DOHH2 (cell line): ENCODE results near the gene HS3ST5.

Source experiments
- H3F3A ChIP-seq: fragments of 200-600 bp; sonication (generic), shearing (Covaris generic); 2 replicates; pipeline ENCODE4 v1.6.0; 2016; ENCODE audit warnings: antibody characterized with exemption, mild to moderate bottlenecking; ENCODE audit not compliant: control insufficient read depth, insufficient read depth
- H3K27ac ChIP-seq: fragments of 200-600 bp; sonication (generic); 2 replicates; pipeline ENCODE4 v1.5.1; 2014; ENCODE audit warnings: low read depth, mild to moderate bottlenecking, low read length, moderate library complexity
- H3K27me3 ChIP-seq: fragments of 200-600 bp; sonication (generic); 2 replicates; pipeline ENCODE4 v1.6.1; 2014; ENCODE audit warnings: mild to moderate bottlenecking, low read length, mixed read lengths; ENCODE audit not compliant: control insufficient read depth
- H3K36me3 ChIP-seq: fragments of 200-600 bp; sonication (generic); 2 replicates; pipeline ENCODE4 v1.6.1; 2014; ENCODE audit warnings: mild to moderate bottlenecking, low read length, moderate library complexity, mixed read lengths; ENCODE audit not compliant: control insufficient read depth
- H3K4me1 ChIP-seq: fragments of 200-600 bp; sonication (generic); 2 replicates; pipeline ENCODE4 v1.6.1; 2014; ENCODE audit warnings: mild to moderate bottlenecking, low read length, mixed read lengths; ENCODE audit not compliant: control insufficient read depth
- H3K4me2 ChIP-seq: fragments of 200-600 bp; sonication (generic); 2 replicates; pipeline ENCODE4 v1.6.0; 2014; ENCODE audit warnings: mild to moderate bottlenecking, low read length, moderate library complexity
- H3K4me3 ChIP-seq: fragments of 200-600 bp; sonication (generic); 2 replicates; pipeline ENCODE4 v1.5.1; 2014; ENCODE audit warnings: mild to moderate bottlenecking, low read length, mixed read lengths
- H3K79me2 ChIP-seq: fragments of 200-600 bp; sonication (generic); 2 replicates; pipeline ENCODE4 v1.6.1; 2014; ENCODE audit warnings: mild to moderate bottlenecking, low read length, mixed read lengths; ENCODE audit not compliant: control insufficient read depth
- H3K9me2 ChIP-seq: fragments of 200-600 bp; sonication (generic); replicated peaks from 2 replicates; pipeline ENCODE4 v1.6.1; 2014; ENCODE audit warnings: mild to moderate bottlenecking, low read length, mixed read lengths; ENCODE audit not compliant: control insufficient read depth
- H3K9me3 ChIP-seq: fragments of 200-600 bp; sonication (generic); 2 replicates; pipeline ENCODE4 v1.6.1; 2014; ENCODE audit warnings: antibody characterized with exemption, low read length, mixed read lengths; ENCODE audit not compliant: control insufficient read depth, insufficient read depth
- H4K20me1 ChIP-seq: fragments of 200-600 bp; sonication (generic); 2 replicates; pipeline ENCODE4 v1.6.0; 2014; ENCODE audit warnings: low read depth, mild to moderate bottlenecking, antibody characterized with exemption, low read length, moderate library complexity; ENCODE audit not compliant: control insufficient read depth, insufficient read depth
- EZH2phosphoT487 ChIP-seq: fragments of 200-600 bp; sonication (generic); IDR thresholded peaks from 2 replicates; pipeline ENCODE4 v1.6.1; 2017; ENCODE audit warnings: borderline replicate concordance, mild to moderate bottlenecking, antibody characterized with exemption, low read length, moderate library complexity, mixed read lengths
- TF ChIP-seq, protein P1 (sequence below): fragments of 200-600 bp; sonication (generic); IDR thresholded peaks from one replicate; pipeline ENCODE4 v1.5.1; 2014; ENCODE audit warnings: antibody characterized with exemption, mild to moderate bottlenecking, low read depth, low read length; ENCODE audit not compliant: poor library complexity, severe bottlenecking

Gene HS3ST5

GRCh38 chr6:114355300-114355699 is 12.5 kb upstream of the HS3ST5 start:
- H3K27ac ChIP-seq: no peak overlapping the region
- H3F3A ChIP-seq: no peaks in the 10 kb centered on the region
- no peak for TF ChIP-seq EZH2phosphoT487
- TF ChIP-seq, protein P1, sequence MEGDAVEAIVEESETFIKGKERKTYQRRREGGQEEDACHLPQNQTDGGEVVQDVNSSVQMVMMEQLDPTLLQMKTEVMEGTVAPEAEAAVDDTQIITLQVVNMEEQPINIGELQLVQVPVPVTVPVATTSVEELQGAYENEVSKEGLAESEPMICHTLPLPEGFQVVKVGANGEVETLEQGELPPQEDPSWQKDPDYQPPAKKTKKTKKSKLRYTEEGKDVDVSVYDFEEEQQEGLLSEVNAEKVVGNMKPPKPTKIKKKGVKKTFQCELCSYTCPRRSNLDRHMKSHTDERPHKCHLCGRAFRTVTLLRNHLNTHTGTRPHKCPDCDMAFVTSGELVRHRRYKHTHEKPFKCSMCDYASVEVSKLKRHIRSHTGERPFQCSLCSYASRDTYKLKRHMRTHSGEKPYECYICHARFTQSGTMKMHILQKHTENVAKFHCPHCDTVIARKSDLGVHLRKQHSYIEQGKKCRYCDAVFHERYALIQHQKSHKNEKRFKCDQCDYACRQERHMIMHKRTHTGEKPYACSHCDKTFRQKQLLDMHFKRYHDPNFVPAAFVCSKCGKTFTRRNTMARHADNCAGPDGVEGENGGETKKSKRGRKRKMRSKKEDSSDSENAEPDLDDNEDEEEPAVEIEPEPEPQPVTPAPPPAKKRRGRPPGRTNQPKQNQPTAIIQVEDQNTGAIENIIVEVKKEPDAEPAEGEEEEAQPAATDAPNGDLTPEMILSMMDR: no peak
- H4K20me1 ChIP-seq: no peaks in the 10 kb centered on the region
- H3K27me3 ChIP-seq: no peaks in the 10 kb centered on the region
- no peaks in the 10 kb centered on the region for H3K9me3 ChIP-seq
- H3K36me3 ChIP-seq: no peaks in the 10 kb centered on the region
- H3K4me1 ChIP-seq: no peaks in the 10 kb centered on the region
- H3K9me2 ChIP-seq: no peaks in the 10 kb centered on the region
- no peak overlapping the region for H3K4me3 ChIP-seq
- no peak overlapping the region for H3K4me2 ChIP-seq
- H3K79me2 ChIP-seq: no peaks in the 10 kb centered on the region

DNA sequence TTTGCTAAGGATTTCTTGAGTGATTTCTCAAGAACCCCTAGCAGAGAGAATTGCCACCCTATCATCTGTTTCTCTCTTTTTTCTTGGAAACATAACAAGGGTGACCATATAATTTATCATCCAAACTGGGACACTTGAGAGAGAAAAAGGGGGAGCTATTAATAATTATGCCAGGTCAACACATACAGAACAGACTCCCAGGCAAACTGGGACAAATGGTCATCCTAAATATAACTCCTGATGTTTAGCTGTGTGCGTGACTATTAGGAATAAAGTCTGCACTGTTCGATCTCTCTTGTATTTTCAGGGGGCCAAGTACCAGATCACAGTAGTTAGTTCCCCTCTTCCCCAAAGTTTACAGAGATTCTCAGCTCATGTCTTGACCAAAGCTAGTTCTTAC is 11.7 kb upstream of the HS3ST5 start:
- H3K79me2 ChIP-seq: no peaks in the 10 kb centered on the region
- H3K27me3 ChIP-seq: no peaks in the 10 kb centered on the region
- no peaks in the 10 kb centered on the region for H3F3A ChIP-seq
- no peaks in the 10 kb centered on the region for H3K9me3 ChIP-seq
- no peaks in the 10 kb centered on the region for H3K36me3 ChIP-seq
- no peaks in the 10 kb centered on the region for H3K9me2 ChIP-seq
- TF ChIP-seq EZH2phosphoT487: no peak
- TF ChIP-seq, protein P1: no peak
- H4K20me1 ChIP-seq: no peaks in the 10 kb centered on the region
- no peaks in the 10 kb centered on the region for H3K4me1 ChIP-seq
- H3K4me3 ChIP-seq: no peak overlapping the region
- H3K27ac ChIP-seq: no peak overlapping the region
- no peak overlapping the region for H3K4me2 ChIP-seq

DNA sequence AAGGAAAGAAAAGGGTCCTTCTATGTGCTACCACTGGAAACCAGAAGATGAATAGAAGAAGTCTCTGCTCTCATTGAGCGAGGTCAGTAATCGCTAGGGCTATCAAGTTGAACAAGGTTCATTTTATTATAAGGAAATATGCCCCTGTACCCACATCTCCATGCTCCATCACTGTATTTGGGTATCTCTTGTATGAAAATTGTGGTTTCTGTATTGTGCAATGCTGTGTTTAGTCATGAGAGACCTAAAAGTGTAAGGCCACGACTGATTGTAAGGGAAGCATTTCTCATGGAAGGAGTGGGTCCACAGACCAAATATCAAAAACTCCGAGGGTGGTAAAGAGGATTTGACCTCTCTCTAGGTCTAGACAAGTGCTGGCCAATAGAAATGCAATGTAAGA is 3.6 kb upstream of the HS3ST5 start:
- Histone ChIP-seq H3K27ac (no peak overlapping the region), H3K36me3 (no peaks in the 10 kb centered on the region), H3K79me2 (no peaks in the 10 kb centered on the region), H4K20me1 (no peaks in the 10 kb centered on the region), H3K27me3 (peaks cover 11% of the 10 kb centered on the region), H3K9me2 (no peaks in the 10 kb centered on the region), H3K9me3 (no peaks in the 10 kb centered on the region), H3K4me2 (no peak overlapping the region), H3K4me3 (no peak overlapping the region), H3K4me1 (no peaks in the 10 kb centered on the region), H3F3A (no peaks in the 10 kb centered on the region)
- TF ChIP-seq, protein P1: no peak
- TF ChIP-seq EZH2phosphoT487: no peak

GRCh38 chr6:114344971-114345275 is 2.1 kb upstream of the HS3ST5 start:
- no peaks in the 10 kb centered on the region for H3K9me2 ChIP-seq
- H3K27me3 ChIP-seq: peaks cover 11% of the 10 kb centered on the region
- no peaks in the 10 kb centered on the region for H4K20me1 ChIP-seq
- no peaks in the 10 kb centered on the region for H3K9me3 ChIP-seq
- H3K4me1 ChIP-seq: no peaks in the 10 kb centered on the region
- H3K4me3 ChIP-seq: no peak overlapping the region
- no peaks in the 10 kb centered on the region for H3F3A ChIP-seq
- no peak overlapping the region for H3K4me2 ChIP-seq
- no peaks in the 10 kb centered on the region for H3K79me2 ChIP-seq
- no peaks in the 10 kb centered on the region for H3K36me3 ChIP-seq
- TF ChIP-seq EZH2phosphoT487: no peak
- TF ChIP-seq, protein P1: no peak
- no peak overlapping the region for H3K27ac ChIP-seq
